Activated T-helper 1 cell treated with Interleukin-2 at 50 U/mL for 16 hours (primary cell): ENCODE data around the gene HRK.
"Not testable (repeated sequence)": the region's sequence is repeated elsewhere in the genome, so short reads cannot be mapped to it uniquely, and the experiment has no call there.

ENCODE experiments used
- DNase-seq: peaks from one replicate; pipeline ENCODE4 v3.0.0-alpha.2; 2020; ENCODE audit warnings: low read depth

The HRK gene

GRCh38 chr12:116818948-116819832 lies 62.1 kb downstream of the HRK start:
- DNase-seq, result peak; percentile 87

- DNase-seq, result no peak
These were observed 62.8 kb downstream of the HRK start for GRCh38 chr12:116818341-116818856.

- DNase-seq, result not testable (repeated sequence)
These were observed 66.5 kb downstream of the HRK start for GRCh38 chr12:116814766-116815165.

- no peak for DNase-seq
These were observed 67.8 kb downstream of the HRK start for GRCh38 chr12:116813271-116814041.

- no peak for DNase-seq
These were observed 69.0 kb downstream of the HRK start for GRCh38 chr12:116812238-116812637.

- no peak for DNase-seq
These were observed 72.8 kb downstream of the HRK start for GRCh38 chr12:116808113-116809105.

GRCh38 chr12:116807546-116807945 lies 73.7 kb downstream of the HRK start:
- no peak for DNase-seq

- no peak for DNase-seq
These were observed 74.3 kb downstream of the HRK start for GRCh38 chr12:116806845-116807440.
